Fibroblast of lung (primary cell): Measurements from ENCODE around the gene GPBAR1.

ENCODE experiments used
- CTCF ChIP-seq, 2 donors: IDR thresholded peaks in 1 of 2; conservative IDR thresholded peaks in 1 of 2; 1 replicate in 1 of 2; 2 replicates in 1 of 2; pipeline ENCODE4 v1.5.1; 2011 to 2012; ENCODE audit warnings: low read length in 2 of 2, control low read depth in 1 of 2, inconsistent platforms in 1 of 2, low read depth in 1 of 2, mild to moderate bottlenecking in 1 of 2
- EZH2 ChIP-seq: IDR thresholded peaks from 2 replicates; pipeline ENCODE4 v1.5.1; 2012; ENCODE audit warnings: low read length, control low read depth, mild to moderate bottlenecking; ENCODE audit errors: missing control alignments

- TF ChIP-seq CTCF (conservative IDR thresholded peaks at IDR 0.05 in 1 of 2, IDR thresholded peaks at IDR 0.05 in 1 of 2; ENCODE audit: low read depth in 1 of 2, low read length in 2 of 2), result peak; percentile 18 to 20
- no peak for TF ChIP-seq EZH2
Measured at GRCh38 chr2:218230882-218231281, 29.9 kb upstream of the GPBAR1 start.
